SJSA1 (cell line): ENCODE measurements around the gene RAD51. TPM values are rescaled to one million over a fixed set of nuclear protein-coding genes. Genes with fewer than 3 reads are reported as not detected.

ENCODE experiments used
- DNase-seq, 2 experiments: peaks; one replicate each; pipeline ENCODE4 v3.0.0-alpha.2; 2015 to 2020; ENCODE audit warnings: low spot score in 2 of 2, low read depth in 1 of 2
- H3K27ac ChIP-seq: fragments of 250-450 bp; sonication (Bioruptor Pico); 2 replicates; pipeline ENCODE4 v1.5.1; 2020; ENCODE audit warnings: mild to moderate bottlenecking, moderate library complexity
- H3K27me3 ChIP-seq: fragments of 250-450 bp; sonication (Bioruptor Pico); replicated peaks from 2 replicates; pipeline ENCODE4 v1.5.1; 2020; ENCODE audit warnings: mild to moderate bottlenecking, moderate library complexity
- H3K36me3 ChIP-seq: fragments of 250-450 bp; sonication (Bioruptor Pico); 2 replicates; pipeline ENCODE4 v1.5.1; 2020; ENCODE audit warnings: mild to moderate bottlenecking
- H3K4me1 ChIP-seq: fragments of 250-450 bp; sonication (Bioruptor Pico); replicated peaks from 2 replicates; pipeline ENCODE4 v1.6.1; 2021; ENCODE audit warnings: mild to moderate bottlenecking
- H3K4me3 ChIP-seq: fragments of 250-450 bp; sonication (Bioruptor Pico); 2 replicates; pipeline ENCODE4 v1.5.1; 2020; ENCODE audit warnings: mild to moderate bottlenecking
- H3K9me3 ChIP-seq: fragments of 250-450 bp; sonication (Bioruptor Pico); replicated peaks from 2 replicates; pipeline ENCODE4 v1.5.1; 2020; ENCODE audit warnings: mild to moderate bottlenecking
- total RNA-seq: library from RNA; depleted of rRNA; stranded (reverse); fragments of >200 nt; shearing (Covaris generic); gene quantifications from 2 replicates; pipeline ENCODE4 v1.2.3, GENCODE V29; 2014

The RAD51 gene
- total RNA-seq, 1 experiment from 2014 or later: 32.3 TPM

- DNase-seq: no peak
- peaks cover 14% of the 10 kb centered on the region for H3K36me3 ChIP-seq
These were observed 62.0 kb downstream of the RAD51 start for GRCh38 chr15:40756938-40757337.

GRCh38 chr15:40759961-40760360, 65.0 kb downstream of the RAD51 start:
- Histone ChIP-seq H3K4me1 (peaks cover 30% of the 10 kb centered on the region), H3K36me3 (0 out of 2 replicates have a peak, but pooled peaks cover 1% of the 10 kb centered on the region), H3K9me3 (no peaks in the 10 kb centered on the region), H3K27me3 (no peaks in the 10 kb centered on the region), H3K27ac (no peak overlapping the region), H3K4me3 (no peak overlapping the region)
- DNase-seq: no peak

More at GRCh38 chr15:40756938-40757337, 62.0 kb downstream of the RAD51 start:
- H3K4me3 ChIP-seq: no peak overlapping the region
- no peaks in the 10 kb centered on the region for H3K27me3 ChIP-seq
- H3K9me3 ChIP-seq: no peaks in the 10 kb centered on the region
- H3K27ac ChIP-seq: no peak overlapping the region
- peaks cover 8% of the 10 kb centered on the region for H3K4me1 ChIP-seq

- Histone ChIP-seq H3K27me3 (no peaks in the 10 kb centered on the region), H3K36me3 (peaks cover 14% of the 10 kb centered on the region), H3K27ac (no peak overlapping the region), H3K4me3 (peak overlapping the region; percentile 20), H3K4me1 (peaks cover 56% of the 10 kb centered on the region), H3K9me3 (no peaks in the 10 kb centered on the region)
- DNase-seq: peak; percentile 84 to 93
These were observed 68.2 kb downstream of the RAD51 start for GRCh38 chr15:40762919-40763800.

GRCh38 chr15:40763801-40764628, 69.0 kb downstream of the RAD51 start, which contains the start of gene GCHFR:
GCHFR (plus strand) TSS chr15:40764068; CDS start chr15:40764181, 113 bp downstream.
- Histone ChIP-seq H3K4me1 (peaks cover 65% of the 10 kb centered on the region), H3K27ac (no peak within 1 kb of the TSS), H3K9me3 (no peaks in the 10 kb centered on the region), H3K4me3 (peak within 1 kb of the TSS; percentile 20), H3K36me3 (peaks cover 19% of the 10 kb centered on the region), H3K27me3 (no peaks in the 10 kb centered on the region)
- peak; percentile 65 to 71 for DNase-seq

GRCh38 chr15:40764629-40765103, 69.7 kb downstream of the RAD51 start:
- H3K27me3 ChIP-seq: no peaks in the 10 kb centered on the region
- peaks cover 71% of the 10 kb centered on the region for H3K4me1 ChIP-seq
- H3K4me3 ChIP-seq: no peak overlapping the region
- peaks cover 24% of the 10 kb centered on the region for H3K36me3 ChIP-seq
- no peak for DNase-seq
- no peak overlapping the region for H3K27ac ChIP-seq
- no peaks in the 10 kb centered on the region for H3K9me3 ChIP-seq

- Histone ChIP-seq H3K4me3 (no peak overlapping the region), H3K27me3 (no peaks in the 10 kb centered on the region), H3K4me1 (peaks cover 74% of the 10 kb centered on the region), H3K9me3 (no peaks in the 10 kb centered on the region), H3K36me3 (peaks cover 36% of the 10 kb centered on the region), H3K27ac (no peak overlapping the region)
- DNase-seq: no peak
These were observed 71.3 kb downstream of the RAD51 start for GRCh38 chr15:40766194-40766815.

GRCh38 chr15:40766906-40767837, 72.2 kb downstream of the RAD51 start:
- Histone ChIP-seq H3K36me3 (peaks cover 45% of the 10 kb centered on the region), H3K27me3 (no peaks in the 10 kb centered on the region), H3K4me3 (no peak overlapping the region), H3K9me3 (no peaks in the 10 kb centered on the region), H3K27ac (no peak overlapping the region), H3K4me1 (peaks cover 74% of the 10 kb centered on the region)
- DNase-seq: no peak

- no peak for DNase-seq
- Histone ChIP-seq H3K4me3 (no peak overlapping the region), H3K4me1 (peaks cover 68% of the 10 kb centered on the region), H3K27ac (no peak overlapping the region), H3K27me3 (no peaks in the 10 kb centered on the region), H3K36me3 (peaks cover 49% of the 10 kb centered on the region), H3K9me3 (no peaks in the 10 kb centered on the region)
These were observed 73.0 kb downstream of the RAD51 start for GRCh38 chr15:40767838-40768500.

- Histone ChIP-seq H3K4me3 (no peak overlapping the region), H3K4me1 (peaks cover 61% of the 10 kb centered on the region), H3K27ac (no peak overlapping the region), H3K27me3 (no peaks in the 10 kb centered on the region), H3K36me3 (peaks cover 50% of the 10 kb centered on the region), H3K9me3 (no peaks in the 10 kb centered on the region)
- DNase-seq: peak; percentile 41 to 67
These were observed 73.7 kb downstream of the RAD51 start for GRCh38 chr15:40768521-40769273.

GRCh38 chr15:40769274-40770146, 74.5 kb downstream of the RAD51 start, which contains the start of gene C15orf62:
C15orf62 (plus strand) TSS chr15:40769980; CDS start chr15:40770496, 516 bp downstream.
- Histone ChIP-seq H3K9me3 (no peaks in the 10 kb centered on the region), H3K4me1 (peaks cover 53% of the 10 kb centered on the region), H3K36me3 (peaks cover 58% of the 10 kb centered on the region), H3K27me3 (no peaks in the 10 kb centered on the region), H3K27ac (no peak within 1 kb of the TSS), H3K4me3 (no peak within 1 kb of the TSS)
- no peak for DNase-seq

GRCh38 chr15:40770147-40770721, 75.3 kb downstream of the RAD51 start:
- peaks cover 45% of the 10 kb centered on the region for H3K4me1 ChIP-seq

More at GRCh38 chr15:40770147-40770721, 75.3 kb downstream of the RAD51 start:
- H3K27me3 ChIP-seq: no peaks in the 10 kb centered on the region
- H3K36me3 ChIP-seq: peaks cover 65% of the 10 kb centered on the region
- no peaks in the 10 kb centered on the region for H3K9me3 ChIP-seq
- no peak overlapping the region for H3K27ac ChIP-seq
- no peak for DNase-seq
- no peak overlapping the region for H3K4me3 ChIP-seq
